Measurements from ENCODE around the gene PIK3C2G. TPM values are rescaled to one million over a fixed set of nuclear protein-coding genes. Genes with fewer than 3 reads are reported as not detected.

The PIK3C2G gene
- total RNA-seq, 1 donor from 2014 or later: not detected

DNA sequence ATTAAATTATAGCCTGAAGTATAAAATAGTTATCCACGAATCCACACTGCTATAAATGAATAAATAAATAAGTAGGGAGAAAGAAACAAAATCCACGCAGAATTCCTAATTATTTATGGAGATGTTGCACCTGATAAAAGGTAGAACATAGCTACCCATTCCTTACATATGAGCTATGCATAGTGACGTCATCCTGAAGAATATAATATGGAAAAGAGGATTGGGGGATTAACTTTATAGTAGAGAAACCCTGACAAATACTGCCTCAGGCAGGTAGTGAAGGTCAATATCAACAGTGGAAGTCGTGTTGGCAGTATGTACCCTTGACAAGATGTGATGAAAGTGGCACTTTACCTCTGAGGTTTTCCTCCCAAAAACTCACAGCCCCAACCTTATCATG lies 394.0 kb downstream of the PIK3C2G start:
- DNase-seq (ENCODE audit: low spot score in 2 of 2): no peak
- H3K27me3 ChIP-seq: no peaks in the 10 kb centered on the region
- H3K27ac ChIP-seq: no peak overlapping the region
- no peaks in the 10 kb centered on the region for H3K36me3 ChIP-seq
- H3K9me3 ChIP-seq: peaks cover 0 to 7% of the 10 kb centered on the region in 2 donors
- intact Hi-C loops (cut with DNase I): no loop called here
- H3K4me3 ChIP-seq: no peak overlapping the region
- H3K4me1 ChIP-seq: no peaks in the 10 kb centered on the region
- TF ChIP-seq, protein P1, sequence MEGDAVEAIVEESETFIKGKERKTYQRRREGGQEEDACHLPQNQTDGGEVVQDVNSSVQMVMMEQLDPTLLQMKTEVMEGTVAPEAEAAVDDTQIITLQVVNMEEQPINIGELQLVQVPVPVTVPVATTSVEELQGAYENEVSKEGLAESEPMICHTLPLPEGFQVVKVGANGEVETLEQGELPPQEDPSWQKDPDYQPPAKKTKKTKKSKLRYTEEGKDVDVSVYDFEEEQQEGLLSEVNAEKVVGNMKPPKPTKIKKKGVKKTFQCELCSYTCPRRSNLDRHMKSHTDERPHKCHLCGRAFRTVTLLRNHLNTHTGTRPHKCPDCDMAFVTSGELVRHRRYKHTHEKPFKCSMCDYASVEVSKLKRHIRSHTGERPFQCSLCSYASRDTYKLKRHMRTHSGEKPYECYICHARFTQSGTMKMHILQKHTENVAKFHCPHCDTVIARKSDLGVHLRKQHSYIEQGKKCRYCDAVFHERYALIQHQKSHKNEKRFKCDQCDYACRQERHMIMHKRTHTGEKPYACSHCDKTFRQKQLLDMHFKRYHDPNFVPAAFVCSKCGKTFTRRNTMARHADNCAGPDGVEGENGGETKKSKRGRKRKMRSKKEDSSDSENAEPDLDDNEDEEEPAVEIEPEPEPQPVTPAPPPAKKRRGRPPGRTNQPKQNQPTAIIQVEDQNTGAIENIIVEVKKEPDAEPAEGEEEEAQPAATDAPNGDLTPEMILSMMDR (IDR thresholded peaks at IDR 0.05): no peak

DNA sequence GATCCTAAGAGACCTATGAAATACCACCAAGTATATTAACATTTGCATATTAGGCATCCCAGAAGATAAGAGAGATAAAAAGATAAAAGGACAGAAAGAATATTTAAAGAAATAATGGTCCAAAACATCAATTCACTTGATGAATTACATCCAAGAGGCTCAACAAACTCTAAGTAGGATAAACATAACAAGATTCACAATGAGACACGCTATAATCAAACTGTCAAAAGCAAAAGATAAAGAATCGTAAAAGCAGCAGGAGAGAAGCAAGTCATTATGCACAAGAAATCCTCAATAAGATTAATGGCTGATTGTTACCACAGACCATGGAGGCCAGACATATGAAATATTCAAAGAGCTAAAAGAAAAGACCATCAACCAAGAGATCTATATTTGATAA lies 396.9 kb downstream of the PIK3C2G start:
- TF ChIP-seq, protein P1 (IDR thresholded peaks at IDR 0.05): no peak
- Histone ChIP-seq H3K4me1 (no peaks in the 10 kb centered on the region), H3K4me3 (no peak overlapping the region), H3K36me3 (no peaks in the 10 kb centered on the region), H3K9me3 (peaks cover 0 to 7% of the 10 kb centered on the region in 2 donors), H3K27me3 (no peaks in the 10 kb centered on the region), H3K27ac (no peak overlapping the region)
- intact Hi-C loops (cut with DNase I): no loop called here
- no peak for DNase-seq (ENCODE audit: low spot score in 2 of 2)

DNA sequence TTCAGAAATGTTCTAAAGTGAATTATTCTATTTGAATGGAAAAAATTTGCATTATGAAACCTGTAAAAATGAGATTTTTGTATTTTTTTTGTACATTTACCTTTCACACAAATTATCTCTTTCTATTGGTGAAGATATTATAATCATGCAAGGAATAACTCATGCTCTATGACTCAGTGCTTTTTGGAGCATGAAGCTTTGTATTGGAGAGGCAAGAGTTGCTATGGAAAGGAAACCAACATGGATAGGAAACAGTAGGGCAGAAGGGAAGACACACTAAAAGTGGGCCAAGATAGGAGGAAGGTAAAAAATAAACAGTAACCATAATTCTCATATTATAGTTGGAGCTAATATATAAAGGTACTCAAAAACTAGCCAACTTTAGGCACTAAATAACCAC lies 397.5 kb downstream of the PIK3C2G start:
- Histone ChIP-seq H3K36me3 (no peaks in the 10 kb centered on the region), H3K9me3 (peaks cover 0 to 7% of the 10 kb centered on the region in 2 donors), H3K4me3 (no peak overlapping the region), H3K27me3 (no peaks in the 10 kb centered on the region), H3K4me1 (no peaks in the 10 kb centered on the region), H3K27ac (no peak overlapping the region)
- TF ChIP-seq, protein P1 (IDR thresholded peaks at IDR 0.05): no peak
- intact Hi-C loops (cut with DNase I): no loop called here
- DNase-seq (ENCODE audit: low spot score in 2 of 2): no peak

DNA sequence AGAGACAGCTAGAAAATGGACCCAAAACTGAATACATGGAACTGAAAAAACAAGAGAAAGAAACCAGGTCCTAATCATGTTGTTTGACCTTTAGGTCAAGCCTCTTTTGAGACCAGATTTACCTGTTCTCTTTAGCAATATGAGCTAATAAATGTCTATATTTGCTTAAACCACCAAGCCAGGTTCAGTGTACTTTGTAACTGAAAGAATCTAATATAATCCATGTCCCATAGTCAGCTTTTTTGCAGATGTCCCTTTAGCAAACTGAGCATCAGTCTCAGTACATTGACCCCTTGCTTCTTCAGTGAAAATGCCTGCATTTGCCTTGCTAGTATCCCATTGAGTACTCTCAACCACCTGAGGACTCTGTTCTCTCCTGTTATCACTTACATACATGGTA lies 414.8 kb downstream of the PIK3C2G start:
- Histone ChIP-seq H3K27ac (no peak overlapping the region), H3K36me3 (no peaks in the 10 kb centered on the region), H3K4me1 (no peaks in the 10 kb centered on the region), H3K27me3 (no peaks in the 10 kb centered on the region), H3K4me3 (no peak overlapping the region), H3K9me3 (no peaks in the 10 kb centered on the region)
- intact Hi-C loops (cut with DNase I): no loop called here
- DNase-seq (ENCODE audit: low spot score in 2 of 2): no peak
- TF ChIP-seq, protein P1 (IDR thresholded peaks at IDR 0.05): no peak

DNA sequence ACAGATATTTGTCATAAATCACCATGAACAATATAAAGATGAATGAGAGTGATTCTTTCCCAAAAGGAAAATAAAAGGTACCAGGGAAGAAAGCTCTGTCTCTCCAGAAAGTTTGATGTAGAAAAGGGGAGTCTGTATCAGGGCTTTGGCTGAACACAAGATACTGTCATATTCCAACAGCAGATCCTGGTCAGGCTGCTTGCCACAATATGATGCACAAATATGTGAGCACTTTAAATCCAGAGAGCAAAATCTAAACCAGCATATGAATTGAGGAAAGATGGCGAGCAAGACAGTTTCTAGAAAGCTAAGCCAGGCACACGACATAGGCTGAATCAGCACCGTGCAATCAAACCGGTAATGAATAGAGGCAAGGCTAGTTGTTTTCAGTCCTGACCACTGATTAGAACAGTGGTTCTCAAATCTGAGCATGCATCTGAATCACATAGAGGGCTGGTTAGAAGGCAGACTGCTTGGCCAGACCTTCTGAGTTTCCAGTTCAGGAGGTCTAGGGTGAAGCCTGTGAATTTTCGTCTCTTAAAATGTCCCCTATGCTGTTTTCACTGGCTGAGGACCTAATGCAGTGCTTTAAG lies 415.8 kb downstream of the PIK3C2G start:
- no peak overlapping the region for H3K27ac ChIP-seq
- no peaks in the 10 kb centered on the region for H3K36me3 ChIP-seq
- TF ChIP-seq, protein P1 (IDR thresholded peaks at IDR 0.05): no peak
- H3K9me3 ChIP-seq: no peaks in the 10 kb centered on the region
- no peak overlapping the region for H3K4me3 ChIP-seq
- no peak for DNase-seq (ENCODE audit: low spot score in 2 of 2)
- no peaks in the 10 kb centered on the region for H3K4me1 ChIP-seq
- no peaks in the 10 kb centered on the region for H3K27me3 ChIP-seq
- intact Hi-C loops (cut with DNase I): no loop called here

DNA sequence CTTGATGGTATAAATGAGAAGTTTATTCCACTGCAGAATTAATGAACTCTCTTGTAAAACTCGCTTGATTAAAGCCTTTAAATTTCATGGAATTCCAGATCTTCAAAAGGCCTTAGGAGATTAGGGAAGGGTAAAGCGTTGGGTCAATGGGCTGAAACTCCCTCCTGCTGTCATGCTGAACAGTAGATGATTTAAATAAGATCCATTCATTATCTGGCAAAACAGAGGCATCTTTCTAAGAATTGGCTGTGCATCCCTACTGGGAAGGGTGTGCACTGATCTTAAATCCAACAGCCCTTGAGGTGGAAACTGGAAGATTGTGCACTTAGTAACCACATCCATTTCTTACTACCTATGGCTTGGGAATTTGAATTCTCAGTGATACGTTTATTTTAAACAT lies 420.5 kb downstream of the PIK3C2G start:
- no peak for DNase-seq (ENCODE audit: low spot score in 2 of 2)
- Histone ChIP-seq H3K9me3 (no peaks in the 10 kb centered on the region), H3K27me3 (no peaks in the 10 kb centered on the region), H3K27ac (no peak overlapping the region), H3K4me1 (no peaks in the 10 kb centered on the region), H3K36me3 (no peaks in the 10 kb centered on the region), H3K4me3 (no peak overlapping the region)
- intact Hi-C loops (cut with DNase I): no loop called here
- TF ChIP-seq, protein P1 (IDR thresholded peaks at IDR 0.05): no peak
